ENCODE data around the gene CITED1.

- no peak for TF ChIP-seq EZH2 (IDR thresholded peaks at IDR 0.05; ENCODE audit: low read length, unreplicated experiment)
- no peak for TF ChIP-seq CTCF (conservative IDR thresholded peaks at IDR 0.05; ENCODE audit: low read depth, low read length)
- TF ChIP-seq EZH2phosphoT487 (IDR thresholded peaks at IDR 0.05; ENCODE audit: borderline replicate concordance, low read length), result no peak
Observed at GRCh38 chrX:72272868-72273267, 32.8 kb downstream of the CITED1 start.

Data from PC-3 (cell line).